Astrocyte (in vitro differentiated cells and primary cell): ENCODE measurements around the gene MCF2L2. TPM values are rescaled to one million over a fixed set of nuclear protein-coding genes. Genes with fewer than 3 reads are reported as not detected.

ENCODE experiments used
- DNase-seq: peaks from one replicate; pipeline ENCODE4 v3.0.0-alpha.2; 2010; ENCODE audit warnings: low read depth
- FAIRE-seq: peaks from 2 replicates; lab custom pipeline; 2011; peaks lifted over from hg19 to GRCh38; lab: Jason Lieb, UNC
- H2AFZ ChIP-seq: 2 replicates; pipeline ENCODE4 v1.6.0; 2012; ENCODE audit warnings: low read depth, low read length, inconsistent platforms
- H3K27ac ChIP-seq: 2 replicates; pipeline ENCODE4 v1.5.1; 2011; ENCODE audit warnings: low read depth, low read length, inconsistent platforms
- H3K27me3 ChIP-seq: 2 replicates; pipeline ENCODE4 v1.6.0; 2011; ENCODE audit warnings: low read length, inconsistent platforms; ENCODE audit not compliant: insufficient read depth
- H3K36me3 ChIP-seq: 2 replicates; pipeline ENCODE4 v1.5.1; 2011; ENCODE audit warnings: low read length, inconsistent platforms; ENCODE audit not compliant: insufficient read depth
- H3K4me1 ChIP-seq: 2 replicates; pipeline ENCODE4 v1.5.1; 2011; ENCODE audit warnings: low read length, inconsistent platforms; ENCODE audit not compliant: insufficient read depth
- H3K4me2 ChIP-seq: 2 replicates; pipeline ENCODE4 v1.6.0; 2012; ENCODE audit warnings: low read length, inconsistent platforms
- H3K4me3 ChIP-seq: 2 replicates; pipeline ENCODE4 v1.5.1; 2011; ENCODE audit warnings: low read depth, mild to moderate bottlenecking, low read length, inconsistent platforms; ENCODE audit not compliant: insufficient read depth
- H3K79me2 ChIP-seq: 2 replicates; pipeline ENCODE4 v1.6.0; 2012; ENCODE audit warnings: mild to moderate bottlenecking, low read length, inconsistent platforms; ENCODE audit not compliant: insufficient read depth
- H3K9ac ChIP-seq: 2 replicates; pipeline ENCODE4 v1.6.0; 2012; ENCODE audit warnings: mild to moderate bottlenecking, low read length, inconsistent platforms
- H3K9me3 ChIP-seq: 2 replicates; pipeline ENCODE4 v1.5.1; 2012; ENCODE audit warnings: low read depth, mild to moderate bottlenecking, low read length, inconsistent platforms; ENCODE audit not compliant: insufficient read depth
- H4K20me1 ChIP-seq: 2 replicates; pipeline ENCODE4 v1.6.0; 2012; ENCODE audit warnings: low read length, inconsistent platforms; ENCODE audit not compliant: insufficient read depth
- H3K27ac Mint-ChIP-seq: one replicate; pipeline ENCODE4 v1.8.0; 2021; ENCODE audit warnings: mild to moderate bottlenecking, mixed read lengths; ENCODE audit not compliant: unreplicated experiment
- H3K27me3 Mint-ChIP-seq: one replicate; pipeline ENCODE4 v1.8.0; 2021; ENCODE audit warnings: low read depth, mixed read lengths; ENCODE audit not compliant: unreplicated experiment
- H3K36me3 Mint-ChIP-seq: one replicate; pipeline ENCODE4 v1.8.0; 2021; ENCODE audit warnings: low read depth, mixed read lengths; ENCODE audit not compliant: unreplicated experiment
- H3K4me1 Mint-ChIP-seq: one replicate; pipeline ENCODE4 v1.8.0; 2021; ENCODE audit warnings: low read depth, mixed read lengths; ENCODE audit not compliant: unreplicated experiment
- H3K4me3 Mint-ChIP-seq: one replicate; pipeline ENCODE4 v1.8.0; 2021; ENCODE audit warnings: mild to moderate bottlenecking, moderate library complexity, mixed read lengths; ENCODE audit not compliant: unreplicated experiment
- H3K9me3 Mint-ChIP-seq: one replicate; pipeline ENCODE4 v1.8.0; 2021; ENCODE audit warnings: mild to moderate bottlenecking, mixed read lengths; ENCODE audit not compliant: unreplicated experiment
- EZH2 ChIP-seq: IDR thresholded peaks from 2 replicates; pipeline ENCODE4 v1.6.1; 2012; ENCODE audit warnings: mild to moderate bottlenecking, low read length, inconsistent platforms; ENCODE audit not compliant: insufficient read depth
- total RNA-seq: library from RNA; stranded (reverse); gene quantifications from 2 replicates; pipeline ENCODE4 v1.2.1, GENCODE V29; 2021
- TF ChIP-seq, protein P1 (sequence below): IDR thresholded peaks from 2 replicates; pipeline ENCODE4 v1.5.1; 2011; ENCODE audit warnings: low read depth, mild to moderate bottlenecking, inconsistent platforms, low read length, moderate library complexity; ENCODE audit not compliant: insufficient read depth

MCF2L2 gene
- total RNA-seq, 1 donor from 2014 or later = 0.89 TPM

DNA sequence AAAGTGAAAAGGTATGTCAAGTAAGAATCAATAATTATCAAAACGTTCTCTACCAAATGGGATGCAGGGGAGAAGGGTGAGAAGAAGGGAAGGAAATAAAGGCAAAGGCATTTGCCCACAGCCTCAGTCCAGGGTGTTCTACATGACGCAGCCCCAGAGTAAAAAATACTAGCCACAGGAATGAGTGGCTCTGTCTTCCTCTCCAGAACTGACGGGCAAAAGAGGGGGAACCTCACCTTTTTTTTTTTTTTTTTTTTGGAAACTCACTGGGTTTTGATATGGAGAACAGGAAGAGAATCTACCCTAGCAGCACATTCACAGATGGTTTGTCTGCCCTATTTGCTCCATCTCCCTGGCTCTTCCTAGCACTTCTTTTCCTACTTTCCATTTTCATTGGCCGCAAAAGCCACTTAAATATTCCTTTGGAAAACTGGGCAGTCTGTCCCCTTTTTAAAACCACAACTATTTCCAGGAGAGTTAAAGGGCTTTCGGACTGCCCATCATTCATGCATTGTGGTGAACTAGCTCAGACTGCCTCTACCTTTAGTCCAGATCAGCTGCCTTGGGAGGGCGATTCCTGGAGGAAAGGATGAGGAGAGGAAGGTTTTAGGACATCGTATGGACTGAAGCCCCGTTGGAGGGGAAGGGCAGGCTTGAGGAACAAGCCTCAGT lies 147.2 kb downstream of the MCF2L2 start:
- Histone ChIP-seq H3K27me3 (no peaks in the 10 kb centered on the region), H3K4me2 (peak overlapping the region; percentile 43), H3K4me1 (peaks cover 18% of the 10 kb centered on the region), H3K79me2 (no peaks in the 10 kb centered on the region), H3K9me3 (no peaks in the 10 kb centered on the region), H3K27ac (no peak overlapping the region), H2AFZ (no peak overlapping the region), H3K36me3 (no peaks in the 10 kb centered on the region), H3K9ac (no peak overlapping the region), H4K20me1 (no peaks in the 10 kb centered on the region), H3K4me3 (no peak overlapping the region)
- TF ChIP-seq EZH2 = no peak
- TF ChIP-seq, protein P1, sequence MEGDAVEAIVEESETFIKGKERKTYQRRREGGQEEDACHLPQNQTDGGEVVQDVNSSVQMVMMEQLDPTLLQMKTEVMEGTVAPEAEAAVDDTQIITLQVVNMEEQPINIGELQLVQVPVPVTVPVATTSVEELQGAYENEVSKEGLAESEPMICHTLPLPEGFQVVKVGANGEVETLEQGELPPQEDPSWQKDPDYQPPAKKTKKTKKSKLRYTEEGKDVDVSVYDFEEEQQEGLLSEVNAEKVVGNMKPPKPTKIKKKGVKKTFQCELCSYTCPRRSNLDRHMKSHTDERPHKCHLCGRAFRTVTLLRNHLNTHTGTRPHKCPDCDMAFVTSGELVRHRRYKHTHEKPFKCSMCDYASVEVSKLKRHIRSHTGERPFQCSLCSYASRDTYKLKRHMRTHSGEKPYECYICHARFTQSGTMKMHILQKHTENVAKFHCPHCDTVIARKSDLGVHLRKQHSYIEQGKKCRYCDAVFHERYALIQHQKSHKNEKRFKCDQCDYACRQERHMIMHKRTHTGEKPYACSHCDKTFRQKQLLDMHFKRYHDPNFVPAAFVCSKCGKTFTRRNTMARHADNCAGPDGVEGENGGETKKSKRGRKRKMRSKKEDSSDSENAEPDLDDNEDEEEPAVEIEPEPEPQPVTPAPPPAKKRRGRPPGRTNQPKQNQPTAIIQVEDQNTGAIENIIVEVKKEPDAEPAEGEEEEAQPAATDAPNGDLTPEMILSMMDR = no peak
- DNase-seq (peak; percentile 78), FAIRE-seq (no peak)
- Mint-ChIP-seq H3K4me3 (peak overlapping the region; percentile 3), H3K36me3 (no peaks in the 10 kb centered on the region), H3K4me1 (peaks cover 25% of the 10 kb centered on the region), H3K27ac (peak overlapping the region; percentile 97), H3K9me3 (no peaks in the 10 kb centered on the region), H3K27me3 (no peaks in the 10 kb centered on the region)

DNA sequence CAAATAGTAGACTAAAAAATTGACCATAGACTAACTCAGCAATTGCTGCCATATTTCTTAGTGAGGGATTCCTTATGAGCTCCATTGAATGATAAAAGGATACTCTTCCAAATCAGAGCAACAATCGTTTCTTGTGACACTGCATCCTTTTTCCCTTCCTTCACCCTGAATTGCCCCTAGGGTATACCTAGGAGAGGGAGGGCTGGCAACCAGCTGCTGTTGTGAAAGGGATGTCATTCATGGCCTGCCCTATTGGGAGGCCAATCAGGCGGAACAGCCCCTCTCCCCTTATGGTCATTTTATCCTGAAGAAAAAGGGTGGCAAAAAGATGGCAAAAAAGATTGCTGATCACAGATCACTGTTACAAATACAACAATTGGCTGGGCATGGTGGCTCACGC lies 149.0 kb downstream of the MCF2L2 start:
- Histone ChIP-seq H3K9me3 (no peaks in the 10 kb centered on the region), H3K4me1 (peaks cover 11% of the 10 kb centered on the region), H3K4me3 (no peak overlapping the region), H3K9ac (no peak overlapping the region), H3K27me3 (no peaks in the 10 kb centered on the region), H3K27ac (no peak overlapping the region), H4K20me1 (no peaks in the 10 kb centered on the region), H3K36me3 (no peaks in the 10 kb centered on the region), H3K4me2 (no peak overlapping the region), H2AFZ (no peak overlapping the region), H3K79me2 (no peaks in the 10 kb centered on the region)
- H3K4me3 Mint-ChIP-seq = no peak overlapping the region
- H3K9me3 Mint-ChIP-seq = no peaks in the 10 kb centered on the region
- FAIRE-seq (no peak), DNase-seq (no peak)
- TF ChIP-seq, protein P1 = no peak
- no peak for TF ChIP-seq EZH2
- no peak overlapping the region for H3K27ac Mint-ChIP-seq
- H3K4me1 Mint-ChIP-seq = peaks cover 17% of the 10 kb centered on the region
- H3K27me3 Mint-ChIP-seq = no peaks in the 10 kb centered on the region
- H3K36me3 Mint-ChIP-seq = peaks cover 2% of the 10 kb centered on the region

DNA sequence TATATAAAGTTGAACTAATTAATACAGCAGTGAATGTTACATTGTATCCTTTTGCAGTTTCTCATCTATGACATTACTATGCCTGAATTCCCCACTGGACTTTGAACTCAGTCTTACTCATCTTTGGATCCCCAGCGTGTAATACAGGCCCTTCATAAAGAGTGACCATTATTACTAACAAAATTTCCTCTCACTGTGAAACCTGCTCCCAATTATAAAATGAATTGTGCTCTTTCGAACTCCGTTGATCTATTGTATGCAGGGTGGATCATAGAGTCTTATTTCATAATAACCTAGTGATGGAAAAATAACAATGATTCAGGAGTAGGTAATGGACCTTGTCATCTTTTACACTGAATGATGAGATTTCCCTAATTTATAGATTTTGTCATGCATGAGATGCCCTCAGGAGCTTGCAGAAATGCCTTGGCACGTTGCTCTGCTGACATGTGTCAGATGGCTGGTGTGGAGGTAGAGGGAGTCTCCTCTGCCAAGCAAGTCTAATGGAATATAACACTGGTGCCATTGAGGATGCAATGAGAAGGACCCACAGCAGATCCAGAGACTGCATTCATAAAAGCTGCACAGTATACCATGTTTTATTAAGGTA lies 149.8 kb downstream of the MCF2L2 start:
- Histone ChIP-seq H3K27ac (no peak overlapping the region), H2AFZ (no peak overlapping the region), H3K79me2 (no peaks in the 10 kb centered on the region), H3K4me1 (peaks cover 11% of the 10 kb centered on the region), H3K27me3 (no peaks in the 10 kb centered on the region), H3K36me3 (no peaks in the 10 kb centered on the region), H4K20me1 (no peaks in the 10 kb centered on the region), H3K9ac (no peak overlapping the region), H3K4me2 (no peak overlapping the region), H3K9me3 (no peaks in the 10 kb centered on the region), H3K4me3 (no peak overlapping the region)
- TF ChIP-seq, protein P1 = no peak
- Mint-ChIP-seq H3K27me3 (no peaks in the 10 kb centered on the region), H3K4me1 (peaks cover 17% of the 10 kb centered on the region), H3K27ac (no peak overlapping the region), H3K4me3 (no peak overlapping the region), H3K36me3 (peaks cover 2% of the 10 kb centered on the region), H3K9me3 (no peaks in the 10 kb centered on the region)
- DNase-seq = peak; percentile 15
- no peak for FAIRE-seq
